ENCODE results near the gene SMARCC2.
"Not testable (repeated sequence)": the region's sequence is repeated elsewhere in the genome, so short reads cannot be mapped to it uniquely, and the experiment has no call there.

Gene SMARCC2

GRCh38 chr12:56159482-56160192 is 29.6 kb downstream of the SMARCC2 start:
- H3K27me3 ChIP-seq = no peaks in the 10 kb centered on the region; the same call in 1 of the 2 replicates
- H3K4me1 ChIP-seq = no peaks in the 10 kb centered on the region; the same call in 1 of the 2 replicates
- TF ChIP-seq CTCF (IDR thresholded peaks at IDR 0.05; ENCODE audit: low read depth, low read length) = no peak
- no peak for DNase-seq
- H3K4me3 ChIP-seq (ENCODE audit: low read depth, low read length) = peak overlapping the region; percentile 92
- no peaks in the 10 kb centered on the region for H3K9me3 ChIP-seq
- H3K36me3 ChIP-seq = peaks cover 58% of the 10 kb centered on the region

- DNase-seq = peak; percentile 57
- H3K9me3 ChIP-seq = no peaks in the 10 kb centered on the region
- peaks cover 51% of the 10 kb centered on the region for H3K36me3 ChIP-seq
- TF ChIP-seq CTCF (IDR thresholded peaks at IDR 0.05; ENCODE audit: low read depth, low read length) = no peak
- H3K4me1 ChIP-seq = no peaks in the 10 kb centered on the region; the same call in 1 of the 2 replicates
- H3K27me3 ChIP-seq = no peaks in the 10 kb centered on the region; the same call in 1 of the 2 replicates
- peak overlapping the region; percentile 92 for H3K4me3 ChIP-seq (ENCODE audit: low read depth, low read length)
Measured at GRCh38 chr12:56158926-56159461, 30.3 kb downstream of the SMARCC2 start.

- H3K4me1 ChIP-seq = no peaks in the 10 kb centered on the region; the same call in 1 of the 2 replicates
Measured at GRCh38 chr12:56158029-56158925, 31.0 kb downstream of the SMARCC2 start, which contains the start of gene MYL6. Gene MYL6 (plus strand): TSS chr12:56158359. CDS start chr12:56158402, 43 bp downstream.

GRCh38 chr12:56157201-56158028 is 31.9 kb downstream of the SMARCC2 start:
- TF ChIP-seq CTCF (IDR thresholded peaks at IDR 0.05; ENCODE audit: low read depth, low read length) = peak; percentile 62
- Histone ChIP-seq H3K9me3 (no peaks in the 10 kb centered on the region), H3K27me3 (no peaks in the 10 kb centered on the region), H3K4me3 (ENCODE audit: low read depth, low read length) (peak overlapping the region; percentile 92), H3K4me1 (peaks cover 3% of the 10 kb centered on the region), H3K36me3 (peaks cover 40% of the 10 kb centered on the region)
- DNase-seq = peak; percentile 79

More at GRCh38 chr12:56158029-56158925, 31.0 kb downstream of the SMARCC2 start, which contains the start of gene MYL6:
- no peak for TF ChIP-seq CTCF (IDR thresholded peaks at IDR 0.05; ENCODE audit: low read depth, low read length)
- peak; percentile 96 for DNase-seq
- Histone ChIP-seq H3K36me3 (peaks cover 44% of the 10 kb centered on the region), H3K27me3 (no peaks in the 10 kb centered on the region), H3K9me3 (no peaks in the 10 kb centered on the region), H3K4me3 (ENCODE audit: low read depth, low read length) (peak within 1 kb of the TSS; percentile 92)

GRCh38 chr12:56156464-56157200 is 32.7 kb downstream of the SMARCC2 start:
- H3K4me1 ChIP-seq, H3K27me3 ChIP-seq, H3K9me3 ChIP-seq, DNase-seq: not testable (repeated sequence)
- peaks cover 35% of the 10 kb centered on the region for H3K36me3 ChIP-seq
- H3K4me3 ChIP-seq (ENCODE audit: low read depth, low read length) = peak overlapping the region; percentile 92

Data from BE2C (cell line).